ENCODE measurements around the gene NOLC1.

The NOLC1 gene

DNA sequence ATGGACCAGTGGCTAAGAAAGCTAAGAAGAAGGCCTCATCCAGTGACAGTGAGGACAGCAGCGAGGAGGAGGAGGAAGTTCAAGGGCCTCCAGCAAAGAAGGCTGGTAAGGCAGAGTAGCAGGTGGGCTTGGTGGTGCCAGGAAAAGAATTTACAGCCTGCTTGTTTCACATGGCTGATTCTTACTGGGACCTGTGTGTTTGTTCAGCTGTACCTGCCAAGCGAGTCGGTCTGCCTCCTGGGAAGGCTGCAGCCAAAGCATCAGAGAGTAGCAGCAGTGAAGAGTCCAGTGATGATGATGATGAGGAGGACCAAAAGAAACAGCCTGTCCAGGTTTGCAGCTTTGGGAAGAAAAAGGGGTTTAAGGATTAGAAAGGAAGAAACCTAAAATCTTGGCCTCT is 5.0 kb downstream of the NOLC1 start:
- H3K4me3 ChIP-seq (ENCODE audit: low read depth, low read length): no peak overlapping the region
- TF ChIP-seq, protein P1, sequence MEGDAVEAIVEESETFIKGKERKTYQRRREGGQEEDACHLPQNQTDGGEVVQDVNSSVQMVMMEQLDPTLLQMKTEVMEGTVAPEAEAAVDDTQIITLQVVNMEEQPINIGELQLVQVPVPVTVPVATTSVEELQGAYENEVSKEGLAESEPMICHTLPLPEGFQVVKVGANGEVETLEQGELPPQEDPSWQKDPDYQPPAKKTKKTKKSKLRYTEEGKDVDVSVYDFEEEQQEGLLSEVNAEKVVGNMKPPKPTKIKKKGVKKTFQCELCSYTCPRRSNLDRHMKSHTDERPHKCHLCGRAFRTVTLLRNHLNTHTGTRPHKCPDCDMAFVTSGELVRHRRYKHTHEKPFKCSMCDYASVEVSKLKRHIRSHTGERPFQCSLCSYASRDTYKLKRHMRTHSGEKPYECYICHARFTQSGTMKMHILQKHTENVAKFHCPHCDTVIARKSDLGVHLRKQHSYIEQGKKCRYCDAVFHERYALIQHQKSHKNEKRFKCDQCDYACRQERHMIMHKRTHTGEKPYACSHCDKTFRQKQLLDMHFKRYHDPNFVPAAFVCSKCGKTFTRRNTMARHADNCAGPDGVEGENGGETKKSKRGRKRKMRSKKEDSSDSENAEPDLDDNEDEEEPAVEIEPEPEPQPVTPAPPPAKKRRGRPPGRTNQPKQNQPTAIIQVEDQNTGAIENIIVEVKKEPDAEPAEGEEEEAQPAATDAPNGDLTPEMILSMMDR (IDR thresholded peaks at IDR 0.05; ENCODE audit: insufficient read depth, low read depth, low read length, missing control alignments): no peak
- DNase-seq (ENCODE audit: low read depth): no peak

DNA sequence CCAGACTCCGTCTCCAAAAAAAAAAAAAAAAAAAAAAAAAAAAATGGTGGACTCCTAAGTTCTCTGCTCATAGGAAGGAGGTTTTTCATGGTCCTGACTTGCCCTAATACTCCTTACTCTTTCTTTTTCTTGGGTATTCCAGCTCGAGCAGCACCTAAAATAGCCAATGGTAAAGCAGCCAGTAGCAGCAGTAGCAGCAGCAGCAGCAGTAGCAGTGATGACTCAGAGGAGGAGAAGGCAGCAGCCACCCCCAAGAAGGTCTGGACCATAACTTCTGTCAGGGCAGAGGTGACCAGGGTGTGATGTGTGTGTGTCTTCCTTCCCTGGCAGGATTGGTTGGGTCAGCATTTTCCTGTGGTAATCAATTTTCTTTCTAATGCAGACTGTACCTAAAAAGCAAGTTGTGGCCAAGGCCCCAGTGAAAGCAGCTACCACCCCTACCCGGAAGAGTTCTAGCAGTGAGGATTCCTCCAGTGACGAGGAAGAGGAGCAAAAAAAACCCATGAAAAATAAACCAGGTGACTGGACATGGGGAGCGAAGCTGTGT is 6.9 kb downstream of the NOLC1 start:
- no peak overlapping the region for H3K4me3 ChIP-seq (ENCODE audit: low read depth, low read length)
- TF ChIP-seq, protein P1 (IDR thresholded peaks at IDR 0.05; ENCODE audit: insufficient read depth, low read depth, low read length, missing control alignments): no peak
- DNase-seq (ENCODE audit: low read depth): no peak

DNA sequence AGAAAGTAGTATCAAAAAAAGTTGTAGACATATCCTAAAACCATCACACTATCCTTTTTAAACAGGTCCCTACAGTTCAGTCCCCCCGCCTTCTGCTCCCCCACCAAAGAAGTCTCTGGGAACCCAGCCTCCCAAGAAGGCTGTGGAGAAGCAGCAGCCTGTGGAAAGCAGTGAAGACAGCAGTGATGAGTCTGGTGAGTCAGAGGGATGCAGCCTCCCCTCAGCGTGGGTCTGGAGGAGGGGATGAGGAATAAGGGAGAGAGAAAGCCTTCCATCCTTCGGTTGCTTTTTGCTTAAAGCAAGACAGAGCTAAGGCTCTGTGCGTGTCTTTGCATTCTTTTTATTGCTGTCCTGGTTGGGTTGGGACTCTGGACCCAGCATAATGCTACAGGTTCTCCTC is 7.6 kb downstream of the NOLC1 start:
- DNase-seq (ENCODE audit: low read depth): no peak
- TF ChIP-seq, protein P1 (IDR thresholded peaks at IDR 0.05; ENCODE audit: insufficient read depth, low read depth, low read length, missing control alignments): no peak
- H3K4me3 ChIP-seq (ENCODE audit: low read depth, low read length): no peak overlapping the region

DNA sequence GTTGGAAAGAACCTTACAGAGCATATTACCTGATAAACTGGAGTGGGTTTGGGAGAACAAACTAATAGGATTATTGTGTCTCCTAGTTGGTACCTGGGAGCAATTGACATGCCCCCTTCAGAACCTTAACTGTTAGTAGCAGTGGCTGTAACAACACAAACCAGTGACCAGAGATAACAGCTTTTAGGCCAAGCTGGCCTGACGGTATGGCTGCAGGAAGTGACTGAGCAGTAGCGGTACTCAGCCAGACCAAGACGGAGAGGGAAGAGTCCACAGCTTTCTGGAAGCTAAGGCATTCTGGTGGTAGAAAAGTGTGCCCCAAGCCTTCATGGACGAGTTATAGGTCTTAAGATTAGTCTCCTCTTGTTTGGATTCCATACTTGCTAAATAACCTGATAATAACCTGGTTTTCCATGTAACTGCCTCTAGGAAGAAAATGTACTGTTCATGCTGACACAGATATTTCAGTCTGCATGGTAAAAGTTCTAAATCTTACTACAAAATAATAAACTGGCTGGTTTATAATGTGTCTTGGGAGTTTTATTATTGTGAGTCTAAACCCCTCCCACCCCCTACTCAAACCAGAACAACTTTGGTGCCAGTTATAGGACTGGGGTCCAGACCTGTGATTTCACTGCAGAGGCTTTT is 11.3 kb downstream of the NOLC1 start:
- TF ChIP-seq, protein P1 (IDR thresholded peaks at IDR 0.05; ENCODE audit: insufficient read depth, low read depth, low read length, missing control alignments): no peak
- no peak for DNase-seq (ENCODE audit: low read depth)
- H3K4me3 ChIP-seq (ENCODE audit: low read depth, low read length): no peak overlapping the region

DNA sequence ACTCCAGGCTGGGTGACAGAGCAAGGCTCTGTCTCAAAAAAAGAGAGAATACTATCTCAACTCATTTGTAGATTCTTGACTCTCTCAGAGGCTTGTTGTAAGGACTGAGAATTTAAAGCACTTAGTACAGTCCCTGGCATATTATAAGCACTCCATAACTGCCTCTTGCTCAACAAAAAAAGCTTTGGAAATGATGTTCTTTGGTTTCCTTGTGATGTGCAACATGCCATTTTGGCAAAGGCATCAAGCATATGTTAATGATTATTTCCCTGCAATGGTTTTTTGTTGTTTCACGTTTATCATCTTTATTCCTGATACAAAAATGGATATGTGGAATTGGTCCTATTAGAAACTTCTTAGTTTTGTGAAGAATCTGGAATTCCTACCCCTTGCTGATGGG is 15.7 kb downstream of the NOLC1 start:
- no peak for DNase-seq (ENCODE audit: low read depth)
- no peak overlapping the region for H3K4me3 ChIP-seq (ENCODE audit: low read depth, low read length)
- TF ChIP-seq, protein P1 (IDR thresholded peaks at IDR 0.05; ENCODE audit: insufficient read depth, low read depth, low read length, missing control alignments): no peak

DNA sequence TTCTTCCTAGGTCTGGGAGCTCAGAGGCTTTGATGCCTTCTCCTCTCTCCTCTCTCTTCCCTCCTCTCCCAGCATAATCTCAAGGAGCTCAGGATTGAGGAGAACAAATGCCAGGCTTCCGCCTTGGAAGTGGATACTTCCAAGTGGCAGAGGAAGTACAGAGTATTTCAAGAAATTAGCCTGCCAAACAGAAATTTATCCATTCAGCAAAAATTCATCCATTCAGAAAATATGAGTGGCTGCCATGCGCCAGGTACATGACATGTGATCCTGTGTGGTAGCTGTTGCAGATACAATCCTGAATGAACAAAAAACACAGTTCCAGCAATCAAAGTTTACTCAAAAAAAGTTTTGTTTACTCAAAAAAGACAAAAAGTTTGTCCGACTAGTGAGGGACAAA is 18.4 kb downstream of the NOLC1 start:
- TF ChIP-seq, protein P1 (IDR thresholded peaks at IDR 0.05; ENCODE audit: insufficient read depth, low read depth, low read length, missing control alignments): no peak
- no peak for DNase-seq (ENCODE audit: low read depth)
- H3K4me3 ChIP-seq (ENCODE audit: low read depth, low read length): no peak overlapping the region

DNA sequence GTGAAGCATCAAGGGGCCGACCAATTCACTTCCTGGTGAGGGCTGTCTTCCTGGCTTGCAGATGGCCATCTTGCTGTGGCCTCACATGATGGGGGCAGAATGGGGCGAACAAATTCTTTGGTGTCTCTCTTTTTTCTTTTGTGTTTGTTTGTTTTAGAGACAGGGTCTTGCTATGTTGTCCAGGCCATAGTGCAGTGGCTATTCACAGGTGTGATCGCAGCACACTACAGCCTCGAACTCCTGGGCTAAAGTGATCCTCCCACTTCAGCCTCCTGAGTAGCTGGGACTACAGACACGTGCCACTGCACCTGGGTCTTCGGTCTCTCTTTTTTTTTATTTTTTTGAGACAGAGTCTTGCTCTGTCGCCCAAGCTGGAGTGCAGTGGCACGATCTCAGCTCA is 20.1 kb downstream of the NOLC1 start:
- DNase-seq (ENCODE audit: low read depth): no peak
- TF ChIP-seq, protein P1 (IDR thresholded peaks at IDR 0.05; ENCODE audit: insufficient read depth, low read depth, low read length, missing control alignments): no peak

More for the DNA sequence above, 20.1 kb downstream of the NOLC1 start:
- no peak overlapping the region for H3K4me3 ChIP-seq (ENCODE audit: low read depth, low read length)
